ENCODE data around the gene DHRS3. TPM values are rescaled to one million over a fixed set of nuclear protein-coding genes. Genes with fewer than 3 reads are reported as not detected.
"Not testable (repeated sequence)": the region's sequence is repeated elsewhere in the genome, so short reads cannot be mapped to it uniquely, and the experiment has no call there.

Gene DHRS3
- polyA plus RNA-seq, 4 donors: 81.3 to 236 (median 88.0) TPM

DNA sequence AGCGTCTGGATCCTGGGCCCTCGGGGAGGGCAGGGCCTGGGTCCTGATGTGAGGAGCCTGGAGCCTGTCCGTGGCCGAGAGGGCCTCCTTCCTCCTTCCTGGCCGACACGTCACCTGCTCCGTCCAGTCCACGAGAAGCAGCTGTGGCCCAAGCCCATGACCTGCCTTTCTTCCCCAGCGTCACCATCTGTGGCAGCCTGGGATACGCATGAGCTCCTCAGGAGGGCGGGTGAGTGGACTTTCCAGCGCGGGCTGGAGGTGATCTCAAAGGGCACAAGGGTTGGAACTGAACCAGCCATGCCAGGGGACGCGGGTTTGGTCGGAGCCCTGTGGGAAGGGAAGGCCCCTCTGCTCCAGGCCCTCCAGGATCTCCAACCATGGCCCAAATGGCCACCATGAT is 90.4 kb downstream of the DHRS3 start:
- no peak for DNase-seq (ENCODE audit: low read depth in 4 of 4, low spot score in 3 of 4)

DNA sequence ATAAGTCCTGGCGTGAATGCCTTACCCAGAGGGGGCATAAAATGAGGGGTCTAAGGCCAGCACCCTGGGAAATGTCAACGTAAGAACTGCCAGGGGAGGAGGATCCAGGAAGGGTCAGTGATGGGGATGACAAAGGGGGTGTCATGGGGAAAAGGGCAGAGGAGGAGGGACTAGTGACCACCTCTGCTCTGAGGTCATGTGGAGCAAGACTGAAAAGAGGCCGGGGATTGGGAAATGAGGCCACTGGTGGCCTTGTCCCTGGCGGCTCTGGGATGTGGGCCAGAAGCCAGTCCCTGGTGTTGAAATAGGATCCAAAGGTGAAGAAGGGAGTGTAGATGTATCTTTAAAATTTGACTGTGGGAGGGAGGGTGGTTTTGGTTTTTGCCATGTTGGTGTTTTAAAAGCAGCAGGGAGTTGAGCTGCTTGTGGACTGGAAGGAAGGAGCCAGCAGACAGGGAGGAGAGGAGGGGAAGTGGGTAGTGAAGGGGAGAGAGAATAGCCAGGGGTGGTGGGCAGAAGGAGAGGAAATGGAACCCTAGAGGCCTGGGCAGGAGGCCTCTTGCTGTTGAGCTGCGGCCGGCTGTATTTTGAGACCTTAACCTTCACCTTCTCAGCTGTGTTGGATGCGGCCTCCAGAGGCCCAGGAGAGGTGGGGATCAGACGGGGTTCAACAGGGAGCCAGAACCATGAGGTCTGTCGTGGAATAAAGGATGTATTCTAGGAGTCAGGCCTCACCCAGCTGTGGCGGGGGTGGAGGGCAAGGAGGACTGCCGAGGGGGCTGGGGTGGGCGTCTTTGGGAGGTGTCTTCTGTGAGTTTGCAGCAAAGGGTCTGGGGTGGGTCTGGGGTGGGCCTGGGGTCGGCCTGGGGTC is 92.5 kb downstream of the DHRS3 start:
- DNase-seq (ENCODE audit: low read depth in 4 of 4, low spot score in 3 of 4): no peak

DNA sequence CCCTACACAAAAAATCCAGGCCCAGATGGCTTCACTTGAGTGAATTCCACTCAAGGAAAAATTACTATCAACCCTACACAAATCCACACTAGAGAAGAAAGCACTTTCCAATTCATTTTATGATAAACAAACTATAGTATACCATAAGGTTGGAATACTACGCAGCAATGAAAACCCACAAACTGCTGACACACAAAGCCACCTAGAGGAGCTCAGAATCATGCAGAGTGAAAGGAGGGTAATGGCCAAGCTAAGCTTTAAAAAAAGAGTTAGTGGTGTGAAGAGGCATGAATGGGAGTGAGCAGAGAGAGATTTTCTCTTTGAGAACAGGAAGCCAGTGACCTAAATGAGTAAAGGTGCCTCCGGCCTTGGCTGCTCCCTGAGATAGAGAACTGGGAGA is 93.7 kb downstream of the DHRS3 start:
- no peak for DNase-seq (ENCODE audit: low read depth in 4 of 4, low spot score in 3 of 4)

DNA sequence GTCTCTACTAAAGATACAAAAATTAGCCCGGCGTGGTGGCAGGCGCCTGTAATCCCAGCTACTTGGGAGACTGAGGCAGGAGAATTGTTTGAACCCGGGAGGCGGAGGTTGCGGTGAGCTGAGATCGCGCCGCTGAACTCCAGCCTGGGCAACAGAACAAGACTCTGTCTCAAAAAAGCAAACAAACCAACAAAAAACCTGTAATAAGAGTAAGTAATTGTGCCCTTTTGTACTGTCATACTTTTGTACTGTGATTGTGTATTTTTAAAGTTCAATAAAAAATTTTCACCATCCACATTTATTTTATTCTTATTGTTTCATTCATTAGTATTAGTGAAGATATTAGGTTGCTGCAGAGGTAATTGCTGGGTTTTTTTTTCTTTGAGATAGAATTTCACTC is 95.2 kb downstream of the DHRS3 start:
- not testable (repeated sequence) for DNase-seq (ENCODE audit: low read depth in 4 of 4, low spot score in 3 of 4)

DNA sequence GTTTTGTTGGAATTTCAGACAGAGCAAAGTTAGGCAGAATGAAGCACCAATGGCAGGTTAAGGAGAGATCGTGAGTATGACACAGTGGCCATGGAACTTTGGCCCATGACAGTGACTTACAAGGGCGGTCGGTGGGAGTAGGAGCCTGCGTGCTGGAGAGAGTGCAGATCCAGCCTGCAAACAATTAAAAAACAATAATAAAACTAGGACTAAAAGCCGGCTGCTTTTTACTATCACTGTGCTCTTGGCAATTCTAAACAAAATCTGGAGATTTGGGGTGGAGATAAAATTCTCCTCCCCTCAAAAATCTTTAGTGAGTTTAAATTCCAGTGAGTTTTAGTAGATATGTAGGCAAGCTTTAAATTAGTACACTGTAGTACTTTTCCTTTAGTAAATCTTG is 96.9 kb downstream of the DHRS3 start:
- DNase-seq (ENCODE audit: low read depth in 4 of 4, low spot score in 3 of 4): no peak

DNA sequence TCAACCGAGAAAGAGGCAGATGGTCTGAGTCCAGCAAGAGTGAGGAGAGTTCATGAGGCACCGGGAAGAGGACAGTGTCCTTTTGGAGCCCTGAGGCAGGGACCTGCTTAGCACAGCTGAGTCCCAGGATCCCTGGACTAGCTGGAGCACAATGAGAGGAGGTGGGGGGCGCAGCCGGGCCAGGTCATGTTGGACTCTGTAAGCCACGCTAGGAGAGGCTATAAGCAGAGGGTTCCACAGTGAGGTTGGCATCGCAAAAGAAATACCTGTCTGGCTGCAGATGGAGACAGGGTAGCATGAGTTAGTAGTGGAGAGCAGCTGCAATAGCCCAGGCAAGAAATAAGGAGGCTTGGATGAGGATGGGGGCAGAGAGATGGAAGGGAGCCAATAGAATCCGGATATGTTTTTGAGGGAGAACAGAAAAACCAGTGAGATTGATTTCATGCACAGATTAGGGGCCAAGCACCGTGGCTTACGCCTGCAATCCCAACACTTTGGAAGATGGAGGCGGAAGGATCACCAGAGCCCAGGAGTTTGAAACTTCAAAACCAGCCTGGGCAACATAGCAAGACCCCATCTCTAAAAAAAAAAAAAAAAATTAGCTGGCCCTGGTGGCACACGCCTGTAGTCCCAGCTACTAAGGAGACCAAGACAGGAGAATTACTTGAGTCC is 98.2 kb downstream of the DHRS3 start:
- DNase-seq (ENCODE audit: low read depth in 4 of 4, low spot score in 3 of 4): no peak

DNA sequence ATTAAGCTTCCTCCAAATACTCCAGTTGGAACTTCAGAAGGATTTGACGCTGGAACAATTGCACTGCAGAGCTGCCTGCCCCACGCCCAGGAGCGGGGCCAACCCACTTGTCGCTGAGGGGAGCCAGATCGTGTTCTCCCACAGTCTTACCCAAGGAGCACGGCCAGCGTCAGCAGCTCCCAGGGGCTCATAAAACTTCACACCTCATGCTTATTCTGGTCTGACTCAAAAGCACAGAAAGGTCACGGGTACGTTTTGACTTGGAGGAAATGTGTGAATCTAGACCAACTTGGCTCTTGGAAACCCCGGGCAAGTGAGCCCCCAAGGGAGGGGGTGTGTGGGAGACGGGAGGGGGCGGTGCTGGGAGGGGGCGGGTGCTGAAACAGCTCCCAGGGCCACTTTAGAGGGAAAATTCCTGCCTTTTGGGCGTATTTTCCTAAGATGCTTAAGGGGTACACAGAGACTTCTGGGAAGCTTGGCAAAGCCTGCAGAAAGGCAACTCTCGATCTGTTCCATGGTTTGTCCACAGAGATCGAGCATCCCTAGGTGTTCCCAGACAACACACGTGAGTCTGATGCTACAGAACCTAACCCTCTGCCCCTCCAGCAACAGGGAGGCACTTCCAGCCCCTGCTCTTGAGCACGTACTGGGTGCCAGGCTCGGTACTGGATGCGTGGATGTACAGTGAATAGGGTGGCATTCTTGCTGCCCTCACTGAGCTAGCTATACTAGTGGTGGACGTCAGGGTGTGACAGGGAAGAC is 98.9 kb downstream of the DHRS3 start:
- no peak for DNase-seq (ENCODE audit: low read depth in 4 of 4, low spot score in 3 of 4)

Other genes with a start within 250 kb of the DHRS3 start
- 1 to 10 TPM; 1.0 to 1.8 (median 1.2) TPM for gene AADACL4, start 25.9 kb upstream of the DHRS3 start, polyA plus RNA-seq (ENCODE audit: insufficient read length in 4 of 4)
- not detected for gene AADACL3, start 97.9 kb upstream of the DHRS3 start, polyA plus RNA-seq (ENCODE audit: insufficient read length in 4 of 4)
- 1 to 10 TPM in 3 of 4 donors, under 1 TPM in 1; 0.07 to 1.7 (median 1.1) TPM for gene CFAP107, start 128.0 kb upstream of the DHRS3 start, polyA plus RNA-seq (ENCODE audit: insufficient read length in 4 of 4)
- gene PRAMEF12, start 155.5 kb upstream of the DHRS3 start, polyA plus RNA-seq (ENCODE audit: insufficient read length in 4 of 4): not detected
- not detected for gene PRAMEF1, start 173.2 kb upstream of the DHRS3 start, polyA plus RNA-seq (ENCODE audit: insufficient read length in 4 of 4)
- not detected for gene PRAMEF11, start 213.2 kb upstream of the DHRS3 start, polyA plus RNA-seq (ENCODE audit: insufficient read length in 4 of 4)
- gene HNRNPCL1, start 230.5 kb upstream of the DHRS3 start, polyA plus RNA-seq (ENCODE audit: insufficient read length in 4 of 4): not detected
- gene PRAMEF2, start 238.9 kb upstream of the DHRS3 start, polyA plus RNA-seq (ENCODE audit: insufficient read length in 4 of 4): not detected